Smooth muscle cell (in vitro differentiated cells): ENCODE data around the gene KCNIP1. TPM values are rescaled to one million over a fixed set of nuclear protein-coding genes. Genes with fewer than 3 reads are reported as not detected.

Experiments used
- DNase-seq: peaks from one replicate; lab custom pipeline; 2025; ENCODE audit not compliant: unreplicated experiment; lab: John Stamatoyannopoulos, UW
- H2AFZ ChIP-seq: fragments of 200-600 bp; sonication (generic); 2 replicates; pipeline ENCODE4 v1.6.0; 2016; ENCODE audit warnings: antibody characterized with exemption, low read depth, mild to moderate bottlenecking
- H3F3A ChIP-seq: fragments of 200-600 bp; sonication (generic); 2 replicates; pipeline ENCODE4 v1.6.0; 2017; ENCODE audit warnings: antibody characterized with exemption, low read depth
- H3K27ac ChIP-seq: fragments of 200-600 bp; sonication (generic); 2 replicates; pipeline ENCODE4 v1.5.1; 2016; ENCODE audit warnings: low read depth, mild to moderate bottlenecking
- H3K27me3 ChIP-seq: fragments of 200-600 bp; sonication (generic); 2 replicates; pipeline ENCODE4 v1.6.1; 2016; ENCODE audit warnings: low read depth, mild to moderate bottlenecking
- H3K36me3 ChIP-seq: fragments of 200-600 bp; sonication (generic); 2 replicates; pipeline ENCODE4 v1.5.1; 2016; ENCODE audit warnings: low read depth
- H3K4me1 ChIP-seq: fragments of 200-600 bp; sonication (generic); 2 replicates; pipeline ENCODE4 v1.5.1; 2016; ENCODE audit warnings: low read depth
- H3K4me2 ChIP-seq: fragments of 200-600 bp; sonication (generic); 2 replicates; pipeline ENCODE4 v1.6.0; 2016; ENCODE audit warnings: mild to moderate bottlenecking
- H3K4me3 ChIP-seq: fragments of 200-600 bp; sonication (generic); 2 replicates; pipeline ENCODE4 v1.5.1; 2016; ENCODE audit warnings: mild to moderate bottlenecking
- H3K79me2 ChIP-seq: fragments of 200-600 bp; sonication (generic); 2 replicates; pipeline ENCODE4 v1.6.0; 2016; ENCODE audit warnings: low read depth, mild to moderate bottlenecking
- H3K9ac ChIP-seq: fragments of 200-600 bp; sonication (generic); 2 replicates; pipeline ENCODE4 v1.6.0; 2016; ENCODE audit warnings: low read depth
- H3K9me3 ChIP-seq: fragments of 200-600 bp; sonication (generic); replicated peaks from 2 replicates; pipeline ENCODE4 v1.5.1; 2016; ENCODE audit warnings: low read depth
- H4K20me1 ChIP-seq: fragments of 200-600 bp; sonication (generic); 2 replicates; pipeline ENCODE4 v1.6.0; 2016; ENCODE audit warnings: low read depth
- WGBS: methylation state at CpG from one replicate; pipeline ENCODE4 v1.1.7; 2016; ENCODE audit warnings: low lambda C conversion rate; 5-methylcytosine and 5-hydroxymethylcytosine counted together
- polyA plus RNA-seq: library from polyadenylated mRNA; unstranded; fragments of >200 nt; fragmentation: Nextera tagmentation; extraction: Ambion mirVana; gene quantifications from 2 replicates; pipeline ENCODE4 v1.2.1, GENCODE V29; 2016
- total RNA-seq: library from RNA; depleted of rRNA; stranded (reverse); fragments of >200 nt; gene quantifications from 2 replicates; pipeline ENCODE4 v1.2.3, GENCODE V29; 2014
- TF ChIP-seq, protein P1 (sequence below): fragments of 200-600 bp; sonication (generic); IDR thresholded peaks from 2 replicates; pipeline ENCODE4 v1.5.1; 2017; ENCODE audit warnings: borderline replicate concordance, mild to moderate bottlenecking, antibody characterized with exemption; ENCODE audit not compliant: insufficient read depth, poor library complexity, severe bottlenecking

Gene KCNIP1
- total and polyA plus RNA-seq, 2 experiments from 2014 or later, result 0.50 TPM; not detected in 1

DNA sequence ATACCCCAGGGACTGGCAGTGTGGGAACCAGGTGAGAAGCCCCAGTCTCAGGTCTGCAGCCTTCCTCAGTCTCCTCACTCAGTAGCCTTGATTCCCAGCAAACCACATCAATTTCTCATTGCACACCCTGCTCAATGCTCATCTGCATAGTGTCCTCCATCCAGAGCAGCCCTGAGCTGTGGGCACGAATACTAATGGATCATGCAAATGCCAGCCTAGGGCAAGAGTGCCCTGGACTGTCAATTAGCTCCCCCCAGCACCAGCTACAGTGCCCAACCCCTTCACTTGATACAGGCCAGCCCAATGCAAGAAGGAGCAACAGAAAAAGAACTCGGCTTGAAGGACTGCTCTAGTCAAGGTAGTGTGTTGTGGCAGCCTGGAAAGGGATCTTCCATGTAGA lies 9.8 kb upstream of the KCNIP1 start:
- DNase-seq, result no peak
- no peak overlapping the region for H2AFZ ChIP-seq
- H3F3A ChIP-seq, result no peaks in the 10 kb centered on the region
- TF ChIP-seq, protein P1, sequence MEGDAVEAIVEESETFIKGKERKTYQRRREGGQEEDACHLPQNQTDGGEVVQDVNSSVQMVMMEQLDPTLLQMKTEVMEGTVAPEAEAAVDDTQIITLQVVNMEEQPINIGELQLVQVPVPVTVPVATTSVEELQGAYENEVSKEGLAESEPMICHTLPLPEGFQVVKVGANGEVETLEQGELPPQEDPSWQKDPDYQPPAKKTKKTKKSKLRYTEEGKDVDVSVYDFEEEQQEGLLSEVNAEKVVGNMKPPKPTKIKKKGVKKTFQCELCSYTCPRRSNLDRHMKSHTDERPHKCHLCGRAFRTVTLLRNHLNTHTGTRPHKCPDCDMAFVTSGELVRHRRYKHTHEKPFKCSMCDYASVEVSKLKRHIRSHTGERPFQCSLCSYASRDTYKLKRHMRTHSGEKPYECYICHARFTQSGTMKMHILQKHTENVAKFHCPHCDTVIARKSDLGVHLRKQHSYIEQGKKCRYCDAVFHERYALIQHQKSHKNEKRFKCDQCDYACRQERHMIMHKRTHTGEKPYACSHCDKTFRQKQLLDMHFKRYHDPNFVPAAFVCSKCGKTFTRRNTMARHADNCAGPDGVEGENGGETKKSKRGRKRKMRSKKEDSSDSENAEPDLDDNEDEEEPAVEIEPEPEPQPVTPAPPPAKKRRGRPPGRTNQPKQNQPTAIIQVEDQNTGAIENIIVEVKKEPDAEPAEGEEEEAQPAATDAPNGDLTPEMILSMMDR, result no peak
- H3K79me2 ChIP-seq, result no peaks in the 10 kb centered on the region
- peaks cover 39% of the 10 kb centered on the region for H3K27me3 ChIP-seq
- H4K20me1 ChIP-seq, result no peaks in the 10 kb centered on the region
- no peaks in the 10 kb centered on the region for H3K36me3 ChIP-seq
- no peak overlapping the region for H3K4me2 ChIP-seq
- peaks cover 10% of the 10 kb centered on the region for H3K4me1 ChIP-seq
- no peak overlapping the region for H3K27ac ChIP-seq
- 87% methylated on average over 2 of the region's 2 CpGs for WGBS
- H3K9me3 ChIP-seq, result no peaks in the 10 kb centered on the region
- no peak overlapping the region for H3K4me3 ChIP-seq
- no peak overlapping the region for H3K9ac ChIP-seq

DNA sequence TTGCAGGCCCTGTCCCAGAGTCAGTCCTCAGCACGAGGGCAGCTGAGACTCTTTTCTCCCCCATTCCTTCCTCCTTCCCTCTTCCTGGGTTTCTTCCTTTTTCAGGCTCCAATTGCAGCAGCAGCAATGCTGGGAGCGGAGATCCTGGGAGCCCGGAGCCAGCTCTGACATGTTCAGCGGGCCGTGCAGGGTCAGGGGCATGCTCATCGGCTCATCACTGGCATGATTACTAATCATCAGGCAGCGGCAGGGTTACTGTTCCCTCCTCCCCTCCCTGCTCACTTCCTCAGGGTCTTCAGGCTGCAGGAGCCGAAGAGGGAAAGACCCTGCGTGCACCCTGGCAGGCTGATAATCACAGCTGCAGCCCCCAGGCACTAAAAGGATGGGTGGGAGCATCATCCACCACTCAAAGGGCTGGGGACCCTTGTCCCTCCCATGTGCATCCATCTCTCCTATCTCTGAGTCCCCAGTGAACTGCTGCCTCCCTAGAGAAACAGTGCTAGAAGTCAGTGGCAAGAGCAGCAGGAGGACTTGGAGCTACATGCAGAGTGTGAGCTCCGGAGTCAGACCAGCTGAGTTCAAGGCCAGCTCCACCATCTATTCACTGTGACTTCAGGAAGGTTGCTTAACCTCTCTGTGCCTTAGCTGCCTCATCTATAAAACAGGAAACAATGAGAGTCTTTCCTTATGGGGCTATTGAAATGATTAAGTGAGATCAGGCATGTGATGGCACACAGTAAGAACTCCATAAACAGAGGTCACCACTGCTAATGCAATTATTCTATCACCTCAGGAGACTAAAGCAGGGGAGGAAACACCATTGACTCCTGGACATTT lies 7.8 kb upstream of the KCNIP1 start:
- Histone ChIP-seq H4K20me1 (no peaks in the 10 kb centered on the region), H3F3A (no peaks in the 10 kb centered on the region), H3K4me3 (no peak overlapping the region), H3K4me1 (peaks cover 10% of the 10 kb centered on the region), H3K27me3 (peaks cover 39% of the 10 kb centered on the region), H2AFZ (no peak overlapping the region), H3K4me2 (no peak overlapping the region), H3K9me3 (no peaks in the 10 kb centered on the region), H3K79me2 (no peaks in the 10 kb centered on the region), H3K27ac (no peak overlapping the region), H3K36me3 (no peaks in the 10 kb centered on the region), H3K9ac (no peak overlapping the region)
- WGBS, result 80% methylated on average over 10 of the region's 10 CpGs
- no peak for DNase-seq
- TF ChIP-seq, protein P1, result no peak

DNA sequence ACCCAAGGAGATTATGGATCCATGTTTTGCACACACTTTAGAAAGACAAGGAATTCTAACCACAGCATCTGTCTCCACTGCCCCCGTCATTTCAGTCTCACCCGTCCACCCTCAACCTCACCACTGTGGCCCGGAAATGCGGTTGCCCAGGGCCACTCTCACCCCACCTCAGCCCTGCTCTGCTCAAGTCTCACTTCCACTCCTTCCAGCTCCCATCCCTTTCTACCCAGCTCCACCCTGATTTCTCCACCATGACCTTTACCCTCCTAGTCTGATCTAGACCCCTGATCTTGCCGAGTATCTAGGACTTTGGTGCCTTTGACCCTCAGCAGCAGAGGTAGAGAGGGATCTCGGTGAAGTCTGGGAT lies 7.2 kb upstream of the KCNIP1 start:
- Histone ChIP-seq H3K27ac (no peak overlapping the region), H3K4me3 (no peak overlapping the region), H3K9ac (no peak overlapping the region), H3K9me3 (no peaks in the 10 kb centered on the region), H3K4me2 (no peak overlapping the region), H2AFZ (no peak overlapping the region), H3K4me1 (peaks cover 10% of the 10 kb centered on the region), H3K27me3 (peaks cover 41% of the 10 kb centered on the region), H4K20me1 (no peaks in the 10 kb centered on the region), H3K36me3 (no peaks in the 10 kb centered on the region), H3F3A (no peaks in the 10 kb centered on the region), H3K79me2 (no peaks in the 10 kb centered on the region)
- no peak for DNase-seq
- 90% methylated on average over 6 of the region's 6 CpGs for WGBS
- TF ChIP-seq, protein P1, result no peak
